Coronary artery (tissue), 2 donors: ENCODE data around the gene CARD19.
"Not testable (repeated sequence)": the region's sequence is repeated elsewhere in the genome, so short reads cannot be mapped to it uniquely, and the experiment has no call there.

ENCODE experiments used
- DNase-seq: peaks from one replicate; pipeline ENCODE4 v3.0.0-alpha.2; 2017; ENCODE audit warnings: low spot score
- H3K27ac ChIP-seq, 2 donors: fragments of 200-600 bp; sonication (generic); one replicate each; pipeline ENCODE4 v1.5.1; 2016 to 2019
- H3K4me3 ChIP-seq: fragments of 200-600 bp; sonication (generic); 2 replicates; pipeline ENCODE4 v1.5.1; 2016; ENCODE audit warnings: mild to moderate bottlenecking, moderate library complexity
- TF ChIP-seq, protein P1 (sequence below): fragments of 200-600 bp; sonication (generic); IDR thresholded peaks from one replicate; pipeline ENCODE4 v1.5.1; 2019; ENCODE audit warnings: antibody characterized with exemption

The CARD19 gene

DNA sequence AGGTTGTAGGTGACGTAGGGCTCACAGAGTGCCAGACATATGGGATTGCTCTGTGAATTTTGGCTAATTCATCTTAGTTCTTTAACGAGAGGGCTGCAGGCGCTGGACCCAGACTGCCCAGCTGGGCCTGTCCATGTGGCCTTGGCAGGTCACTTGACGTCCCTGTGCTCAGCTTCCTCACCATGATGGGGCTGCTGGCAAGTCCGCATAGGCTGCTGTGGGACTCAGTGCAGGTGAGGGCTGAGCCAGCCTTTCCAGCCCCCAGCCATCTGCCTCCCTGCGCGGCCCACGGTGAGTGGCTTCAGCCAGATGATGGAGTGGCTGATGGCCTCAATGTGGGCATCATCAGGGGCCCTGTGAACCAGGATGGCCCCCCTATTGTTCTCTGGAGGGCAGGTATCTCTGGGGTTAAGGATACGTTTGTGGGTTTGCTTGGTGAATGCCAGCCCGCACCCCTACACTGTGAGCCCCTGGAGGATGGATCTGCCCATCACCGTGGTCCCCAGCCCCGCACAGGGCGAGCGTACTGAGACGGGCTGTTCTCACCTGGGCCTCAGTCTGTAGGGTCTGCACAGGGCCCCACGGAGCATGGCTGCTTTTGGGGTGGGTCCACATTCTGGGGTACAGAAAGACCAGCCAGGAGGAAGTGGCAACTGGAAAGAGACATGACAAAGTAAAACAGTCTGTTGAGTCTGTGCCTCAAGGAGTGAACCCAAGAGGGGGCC, 3.7 kb downstream of the CARD19 start:
- peak overlapping the region; percentile 75 to 98 for H3K27ac ChIP-seq
- TF ChIP-seq, protein P1, sequence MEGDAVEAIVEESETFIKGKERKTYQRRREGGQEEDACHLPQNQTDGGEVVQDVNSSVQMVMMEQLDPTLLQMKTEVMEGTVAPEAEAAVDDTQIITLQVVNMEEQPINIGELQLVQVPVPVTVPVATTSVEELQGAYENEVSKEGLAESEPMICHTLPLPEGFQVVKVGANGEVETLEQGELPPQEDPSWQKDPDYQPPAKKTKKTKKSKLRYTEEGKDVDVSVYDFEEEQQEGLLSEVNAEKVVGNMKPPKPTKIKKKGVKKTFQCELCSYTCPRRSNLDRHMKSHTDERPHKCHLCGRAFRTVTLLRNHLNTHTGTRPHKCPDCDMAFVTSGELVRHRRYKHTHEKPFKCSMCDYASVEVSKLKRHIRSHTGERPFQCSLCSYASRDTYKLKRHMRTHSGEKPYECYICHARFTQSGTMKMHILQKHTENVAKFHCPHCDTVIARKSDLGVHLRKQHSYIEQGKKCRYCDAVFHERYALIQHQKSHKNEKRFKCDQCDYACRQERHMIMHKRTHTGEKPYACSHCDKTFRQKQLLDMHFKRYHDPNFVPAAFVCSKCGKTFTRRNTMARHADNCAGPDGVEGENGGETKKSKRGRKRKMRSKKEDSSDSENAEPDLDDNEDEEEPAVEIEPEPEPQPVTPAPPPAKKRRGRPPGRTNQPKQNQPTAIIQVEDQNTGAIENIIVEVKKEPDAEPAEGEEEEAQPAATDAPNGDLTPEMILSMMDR: no peak

DNA sequence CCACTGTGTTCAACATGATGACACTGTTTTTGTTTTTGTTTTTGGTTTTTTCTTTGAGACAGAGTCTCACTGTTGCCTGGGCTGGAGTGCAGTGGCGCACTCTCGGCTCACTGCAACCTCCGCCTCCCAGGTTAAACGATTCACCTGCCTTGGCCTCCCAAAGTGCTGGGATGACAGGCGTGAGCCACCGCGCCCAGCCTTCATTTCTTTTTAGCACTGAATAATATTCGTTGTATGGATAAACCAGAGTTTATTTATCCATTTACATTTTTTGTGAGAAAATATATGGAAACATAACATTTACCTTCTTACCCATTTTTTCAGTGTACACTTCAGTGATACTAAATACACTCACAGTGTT, 4.2 kb downstream of the CARD19 start:
- no peak overlapping the region for H3K27ac ChIP-seq
- TF ChIP-seq, protein P1: no peak
- no peak overlapping the region for H3K4me3 ChIP-seq
- peak; percentile 36 for DNase-seq

More for the DNA sequence above, 3.7 kb downstream of the CARD19 start:
- no peak overlapping the region for H3K4me3 ChIP-seq
- DNase-seq: peak; percentile 72

DNA sequence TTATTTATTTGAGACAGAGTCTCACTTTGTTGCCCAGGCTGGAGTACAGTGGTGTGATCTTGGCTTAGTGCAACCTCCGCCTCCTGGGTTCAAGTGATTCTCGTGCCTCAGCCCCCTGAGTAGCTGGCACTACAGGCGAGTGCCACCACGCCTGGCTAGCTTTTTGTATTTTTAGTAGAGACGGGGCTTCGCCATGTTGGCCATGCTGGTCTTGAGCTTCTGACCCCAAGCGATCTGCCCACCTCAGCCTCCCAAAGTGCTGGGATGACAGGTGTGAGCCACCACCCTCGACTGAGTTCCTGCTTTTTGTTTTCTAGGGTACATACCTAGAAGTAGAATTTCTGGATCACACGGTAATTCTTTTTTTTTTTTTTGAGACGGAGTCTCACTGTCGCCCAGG, 5.1 kb downstream of the CARD19 start:
- not testable (repeated sequence) for H3K4me3 ChIP-seq, H3K27ac ChIP-seq
- DNase-seq: peak; percentile 26

DNA sequence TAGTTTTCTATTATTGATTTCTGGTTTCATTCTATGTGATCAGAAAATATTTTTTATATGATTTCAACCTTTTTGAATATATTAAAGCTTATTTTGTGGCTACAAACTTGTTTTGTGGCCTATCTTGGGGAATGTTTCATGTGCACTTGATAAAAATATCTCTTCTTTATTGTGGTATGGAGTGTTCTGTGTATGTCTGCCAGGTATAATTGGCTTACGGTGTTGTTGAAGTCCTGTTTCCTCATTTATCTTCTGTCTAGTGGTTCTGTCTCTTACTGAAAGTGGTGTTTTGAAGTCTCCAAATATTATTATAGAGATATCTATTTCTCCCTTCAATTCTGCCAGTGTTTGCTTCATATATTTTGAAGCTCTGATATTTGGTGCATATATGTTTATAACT, 9.6 kb downstream of the CARD19 start:
- Histone ChIP-seq H3K4me3 (no peak overlapping the region), H3K27ac (no peak overlapping the region)
- no peak for DNase-seq
- TF ChIP-seq, protein P1: no peak

DNA sequence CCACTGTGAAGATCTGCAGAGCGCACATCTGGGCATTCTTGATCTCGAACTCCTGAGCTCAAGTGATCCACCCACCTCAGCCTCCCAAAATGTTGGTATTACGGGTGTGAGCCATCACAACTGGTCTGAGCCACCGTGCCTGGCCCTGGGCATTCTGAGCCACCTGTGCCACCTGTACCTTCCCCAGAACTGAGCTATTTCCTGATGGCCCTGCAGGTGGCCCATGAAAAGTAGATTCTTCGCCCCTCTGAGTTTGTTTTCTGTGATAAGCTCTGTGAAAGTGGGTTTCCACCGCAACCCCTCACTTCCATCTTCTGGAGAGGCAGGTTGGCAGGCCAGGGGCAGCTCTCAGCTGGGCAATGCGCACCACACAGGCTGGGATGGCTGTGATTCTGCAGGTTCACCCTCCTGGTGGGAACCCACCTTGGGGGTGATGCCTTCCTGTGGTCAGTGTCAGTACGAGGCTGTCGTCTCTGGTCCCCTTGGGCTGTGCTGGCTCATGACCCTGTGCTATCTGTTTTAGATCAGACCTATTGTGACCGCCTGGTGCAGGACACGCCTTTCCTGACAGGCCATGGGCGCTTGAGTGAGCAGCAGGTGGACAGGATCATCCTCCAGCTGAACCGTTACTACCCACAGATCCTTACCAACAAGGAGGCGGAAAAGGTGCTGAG, 11.3 kb downstream of the CARD19 start:
- Histone ChIP-seq H3K27ac (no peak overlapping the region), H3K4me3 (no peak overlapping the region)
- DNase-seq: peak; percentile 67
- TF ChIP-seq, protein P1: no peak

DNA sequence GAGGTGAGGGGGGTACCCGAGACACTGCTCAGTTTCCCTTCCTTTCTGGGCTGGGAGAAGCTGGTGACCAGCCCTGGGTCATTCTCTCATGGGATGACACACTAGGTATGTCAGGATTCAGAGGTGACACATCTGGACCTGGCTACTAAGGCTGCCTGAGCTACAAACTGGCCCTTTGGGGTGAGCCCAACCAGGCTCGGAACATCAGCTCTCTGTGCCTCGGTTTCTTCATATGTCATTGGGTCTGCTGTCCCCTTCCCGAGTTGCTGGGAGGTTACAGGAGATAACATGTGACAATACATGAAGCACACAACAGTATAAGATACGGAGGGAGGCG, 11.8 kb downstream of the CARD19 start:
- DNase-seq: no peak
- H3K27ac ChIP-seq: no peak overlapping the region
- H3K4me3 ChIP-seq: no peak overlapping the region
- TF ChIP-seq, protein P1: no peak

DNA sequence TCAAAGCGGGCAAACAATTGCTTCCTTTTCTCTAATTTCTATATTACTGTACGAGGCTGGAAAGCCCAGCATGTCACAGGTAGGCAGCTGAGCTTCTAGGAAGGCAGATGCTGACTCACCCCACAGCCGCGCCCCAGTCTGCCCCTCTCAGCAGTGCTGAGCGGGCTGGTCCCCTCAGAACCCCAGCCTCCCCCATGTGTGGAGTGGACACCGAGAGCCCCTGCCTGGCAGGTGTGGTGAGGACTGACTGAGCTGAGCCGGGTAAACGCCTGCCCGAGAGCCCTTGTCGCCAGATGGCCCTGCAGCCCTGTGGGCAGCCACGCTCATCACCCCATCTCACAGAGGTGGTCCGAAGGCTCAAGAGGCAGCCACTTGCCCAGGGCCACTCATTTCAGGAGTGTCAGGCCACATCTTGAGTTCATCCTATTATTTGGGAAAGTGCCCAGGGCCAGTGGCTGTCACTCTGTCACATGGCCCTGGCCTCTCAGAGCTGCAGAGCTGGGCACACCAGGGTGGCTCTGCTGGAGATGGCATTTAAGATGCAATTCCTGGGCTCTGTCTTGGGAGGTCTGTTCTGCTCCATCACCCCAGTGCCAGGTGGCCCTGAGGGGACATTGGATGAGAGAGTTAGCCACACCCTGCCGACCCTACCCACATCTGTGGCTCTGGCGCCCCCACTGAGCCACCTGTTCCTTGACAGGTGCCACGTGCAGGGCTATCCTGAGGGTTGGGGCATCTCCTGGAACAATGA, 12.4 kb downstream of the CARD19 start:
- peak; percentile 58 for DNase-seq
- TF ChIP-seq, protein P1: no peak
- no peak overlapping the region for H3K27ac ChIP-seq
- H3K4me3 ChIP-seq: no peak overlapping the region
